Thymus (tissue), 11 donors: ENCODE results near the gene WDR83. TPM values are rescaled to one million over a fixed set of nuclear protein-coding genes. Genes with fewer than 3 reads are reported as not detected.
"Not testable (repeated sequence)": the region's sequence is repeated elsewhere in the genome, so short reads cannot be mapped to it uniquely, and the experiment has no call there.

ENCODE experiments used
- DNase-seq, 9 donors: peaks; one replicate each; pipeline ENCODE4 v3.0.0-alpha.2; 2013; ENCODE audit warnings: low spot score in 9 of 9, low read depth in 6 of 9, missing footprints in 1 of 9
- H3K27ac ChIP-seq, 2 donors: one replicate each; pipeline ENCODE4 v1.5.1; 2013; ENCODE audit warnings: control low read depth in 1 of 2, low read depth in 1 of 2, low read length in 1 of 2, mild to moderate bottlenecking in 1 of 2, moderate library complexity in 1 of 2
- H3K27me3 ChIP-seq, 2 donors: one replicate each; pipeline ENCODE4 v1.5.1; 2013; ENCODE audit warnings: low read length in 1 of 2; ENCODE audit not compliant: control insufficient read depth in 2 of 2, insufficient read depth in 1 of 2
- H3K36me3 ChIP-seq, 2 donors: one replicate each; pipeline ENCODE4 v1.5.1; 2013; ENCODE audit warnings: low read length in 1 of 2, mild to moderate bottlenecking in 1 of 2, moderate library complexity in 1 of 2; ENCODE audit not compliant: control insufficient read depth in 2 of 2, insufficient read depth in 2 of 2
- H3K4me1 ChIP-seq, 2 donors: one replicate each; pipeline ENCODE4 v1.5.1; 2013; ENCODE audit warnings: low read length in 2 of 2; ENCODE audit not compliant: control insufficient read depth in 2 of 2, insufficient read depth in 2 of 2
- H3K4me3 ChIP-seq, 2 donors: one replicate each; pipeline ENCODE4 v1.5.1; 2013; ENCODE audit warnings: low read length in 2 of 2, control low read depth in 1 of 2, mild to moderate bottlenecking in 1 of 2
- H3K9me3 ChIP-seq, 2 donors: one replicate each; pipeline ENCODE4 v1.5.1; 2013; ENCODE audit warnings: low read length in 1 of 2, mild to moderate bottlenecking in 1 of 2; ENCODE audit not compliant: control insufficient read depth in 2 of 2, insufficient read depth in 1 of 2
- WGBS: extraction: QIAGEN DNeasy Blood & Tissue Kit; methylation state at CpG from one replicate; pipeline ENCODE4 v1.1.7; 2013; 5-methylcytosine and 5-hydroxymethylcytosine counted together
- polyA plus RNA-seq: library from polyadenylated mRNA; stranded (reverse); fragments of 200-250 nt; gene quantifications from one replicate; pipeline ENCODE4 v1.2.3, GENCODE V29; 2013
- total RNA-seq: library from RNA; stranded (reverse); fragments of 120-200 nt; gene quantifications from one replicate; pipeline ENCODE4 v1.2.4, GENCODE V29; 2013
- donor health status: healthy.

WDR83 gene
- total and polyA plus RNA-seq, 2 donors: 13.2 to 19.6 TPM

- H3K27me3 ChIP-seq, H3K27ac ChIP-seq, DNase-seq, H3K4me3 ChIP-seq, H3K4me1 ChIP-seq, H3K9me3 ChIP-seq: not testable (repeated sequence)
- H3K36me3 ChIP-seq: peaks cover 72 to 84% of the 10 kb centered on the region in 2 donors
- 96% methylated on average over 9 of the region's 9 CpGs for WGBS
Observed at GRCh38 chr19:12713304-12713703, 46.7 kb downstream of the WDR83 start.

DNA sequence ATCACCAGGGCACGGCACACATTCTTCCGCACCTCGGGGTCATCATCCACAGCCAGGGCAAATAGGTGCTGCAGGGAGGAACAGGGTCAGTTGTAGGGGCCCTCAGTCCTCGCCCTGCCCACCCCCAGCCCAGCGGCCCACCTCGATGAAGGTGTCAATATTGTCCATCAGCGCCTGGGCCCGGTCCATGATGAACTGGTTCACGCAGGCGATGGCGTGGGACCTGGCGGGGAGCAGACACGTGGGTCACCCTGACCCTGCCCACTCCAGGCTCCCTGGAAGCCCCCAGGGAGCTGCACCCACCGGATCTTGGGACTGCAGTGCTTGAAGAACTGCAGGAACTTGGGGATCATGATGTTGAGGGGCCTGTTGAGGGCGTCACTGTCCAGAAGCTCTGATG is 48.5 kb downstream of the WDR83 start:
- Histone ChIP-seq H3K27ac (no peak overlapping the region), H3K27me3 (no peaks in the 10 kb centered on the region), H3K4me3 (no peak overlapping the region), H3K9me3 (no peaks in the 10 kb centered on the region), H3K4me1 (peaks cover 0 to under 1% of the 10 kb centered on the region in 2 donors), H3K36me3 (peaks cover 65 to 86% of the 10 kb centered on the region in 2 donors)
- no peak for DNase-seq
- WGBS: 99% methylated on average over 15 of the region's 15 CpGs

GRCh38 chr19:12715929-12716328 is 49.3 kb downstream of the WDR83 start:
- peaks cover 57 to 83% of the 10 kb centered on the region in 2 donors for H3K36me3 ChIP-seq
- H3K9me3 ChIP-seq: no peaks in the 10 kb centered on the region
- DNase-seq: no peak
- 97% methylated on average over 3 of the region's 3 CpGs for WGBS
- no peaks in the 10 kb centered on the region for H3K27me3 ChIP-seq
- H3K4me3 ChIP-seq: no peak overlapping the region
- peaks cover 5 to 7% of the 10 kb centered on the region in 2 donors for H3K4me1 ChIP-seq
- no peak overlapping the region for H3K27ac ChIP-seq

DNA sequence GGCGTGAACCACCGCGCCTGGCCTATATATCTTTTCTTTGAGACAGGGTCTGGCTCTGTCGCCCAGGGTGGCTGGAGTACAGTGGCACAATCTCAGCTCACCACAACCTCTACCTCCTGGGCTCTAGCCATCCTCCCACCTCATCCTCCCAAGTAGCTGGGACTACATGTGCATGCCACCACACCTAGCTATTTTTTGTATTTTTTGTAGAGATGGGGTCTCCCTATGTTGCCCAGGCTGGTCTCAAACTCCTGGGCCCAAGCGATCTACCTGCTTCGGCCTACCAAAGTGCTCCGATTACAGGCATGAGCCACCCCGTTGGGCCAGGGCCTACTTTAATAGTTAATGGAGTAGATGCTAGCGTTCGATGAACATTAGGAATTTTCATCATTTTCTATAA is 53.7 kb downstream of the WDR83 start:
- H3K4me3 ChIP-seq: peak overlapping the region in 1 of 2 donors; percentile 63
- 95% methylated on average over 10 of the region's 10 CpGs for WGBS

DNA sequence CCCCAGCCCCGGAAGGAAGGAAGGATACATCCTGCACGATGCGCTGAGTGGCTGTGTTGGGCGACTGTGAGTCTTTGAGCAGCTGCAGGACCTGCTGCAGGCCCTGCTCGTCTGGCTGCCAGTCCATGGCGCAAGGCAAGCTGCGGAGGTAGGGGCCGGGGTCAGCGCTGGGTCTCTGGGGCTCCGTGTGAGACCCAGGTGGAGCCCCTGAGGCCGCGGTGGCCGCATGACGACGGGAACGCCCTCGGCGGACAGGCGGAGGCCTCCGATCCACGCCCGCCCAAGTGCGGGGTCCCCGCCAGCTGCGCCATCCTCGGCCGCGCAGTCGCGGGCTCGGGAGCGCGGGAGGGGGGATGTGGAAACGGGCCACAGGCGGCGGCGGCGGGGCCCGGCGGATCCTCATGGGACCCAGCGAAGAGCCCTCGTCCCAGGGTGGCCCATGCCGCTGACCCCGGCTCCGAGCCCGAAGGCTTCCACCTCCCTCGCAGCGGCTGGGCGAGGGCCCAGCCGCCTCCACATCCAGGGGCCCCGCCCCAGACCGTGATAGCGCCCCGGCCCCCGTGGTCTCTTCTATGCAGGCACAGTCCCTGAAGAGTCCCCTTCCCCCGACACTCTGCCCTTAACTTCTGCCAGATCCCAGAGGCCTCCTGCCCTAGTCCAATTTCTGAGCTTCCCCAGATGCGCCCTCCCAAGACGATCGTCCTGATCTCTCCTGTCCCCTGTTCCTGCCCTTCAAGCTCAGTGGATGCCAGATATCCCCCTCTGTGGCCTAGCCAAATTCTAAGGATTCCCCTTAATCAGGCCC is 54.4 kb downstream of the WDR83 start:
- peak in 1 of 9 donors; percentile 37 for DNase-seq
- peak overlapping the region; percentile 63 to 100 for H3K4me3 ChIP-seq
- peaks cover 24 to 35% of the 10 kb centered on the region in 2 donors for H3K4me1 ChIP-seq
- no peaks in the 10 kb centered on the region for H3K27me3 ChIP-seq
- 23% methylated on average over 59 of the region's 59 CpGs for WGBS
- peak overlapping the region; percentile 39 to 95 for H3K27ac ChIP-seq
- no peaks in the 10 kb centered on the region for H3K9me3 ChIP-seq
- H3K36me3 ChIP-seq: peaks cover 11 to 38% of the 10 kb centered on the region in 2 donors

More for the DNA sequence above, 53.7 kb downstream of the WDR83 start:
- DNase-seq: no peak
- Histone ChIP-seq H3K9me3 (no peaks in the 10 kb centered on the region), H3K27ac (peak overlapping the region in 1 of 2 donors; percentile 30), H3K27me3 (no peaks in the 10 kb centered on the region), H3K36me3 (peaks cover 18 to 45% of the 10 kb centered on the region in 2 donors), H3K4me1 (peaks cover 24 to 35% of the 10 kb centered on the region in 2 donors)

GRCh38 chr19:12721656-12722565 is 55.3 kb downstream of the WDR83 start:
- Histone ChIP-seq H3K36me3 (peaks cover 11 to 30% of the 10 kb centered on the region in 2 donors), H3K4me3 (peak overlapping the region; percentile 63 to 100), H3K27ac (peak overlapping the region; percentile 86 to 95), H3K9me3 (no peaks in the 10 kb centered on the region), H3K4me1 (peaks cover 24 to 35% of the 10 kb centered on the region in 2 donors), H3K27me3 (no peaks in the 10 kb centered on the region)
- 1% methylated on average over 65 of the region's 65 CpGs for WGBS
- DNase-seq: peak in 4 of 9 donors; percentile 47 to 64 (median 55)

DNA sequence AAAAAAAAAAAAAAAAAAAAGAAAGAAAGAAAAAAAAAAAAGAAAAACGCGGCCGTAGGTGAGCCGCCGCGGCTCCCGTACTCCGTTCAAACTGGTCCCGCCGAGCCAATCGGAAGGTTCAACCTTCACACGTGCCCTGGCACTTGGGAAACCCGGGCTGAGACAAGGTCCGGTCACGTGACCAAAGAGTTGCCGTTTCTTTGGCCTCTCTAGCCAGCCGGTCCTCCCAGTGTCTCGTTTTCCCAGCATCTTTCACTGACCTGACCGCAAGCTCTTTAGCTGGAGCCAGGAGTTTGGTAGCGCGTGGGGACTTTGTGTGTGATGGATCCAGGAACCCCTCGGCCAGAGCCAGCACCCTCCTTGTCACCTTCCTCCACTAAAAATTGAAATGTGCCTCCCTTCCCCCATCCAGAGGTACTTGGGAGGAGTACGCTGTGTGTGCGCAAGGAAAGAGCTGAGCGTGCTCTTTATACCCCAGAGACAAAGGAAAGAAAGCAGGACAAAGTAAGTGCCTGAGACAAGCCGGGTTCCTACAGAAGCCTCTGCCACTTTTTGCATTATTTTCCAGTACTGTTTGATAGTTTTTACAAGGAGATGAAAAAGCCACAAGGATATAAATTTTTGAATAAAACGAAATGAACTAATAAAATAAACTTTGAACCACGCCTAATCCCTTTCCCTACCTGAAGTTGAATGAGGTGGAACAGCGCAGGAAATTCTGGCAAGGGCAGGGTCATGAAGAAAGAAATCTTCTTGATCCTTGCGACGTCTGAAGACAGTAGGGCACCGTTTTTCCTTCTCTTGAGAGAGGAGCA is 56.2 kb downstream of the WDR83 start:
- peak overlapping the region; percentile 86 to 95 for H3K27ac ChIP-seq
- no peaks in the 10 kb centered on the region for H3K9me3 ChIP-seq
- peaks cover 11 to 23% of the 10 kb centered on the region in 2 donors for H3K36me3 ChIP-seq
- under 1% methylated on average over 32 of the region's 32 CpGs for WGBS
- peak overlapping the region; percentile 63 to 100 for H3K4me3 ChIP-seq
- H3K27me3 ChIP-seq: no peaks in the 10 kb centered on the region
- peaks cover 24 to 35% of the 10 kb centered on the region in 2 donors for H3K4me1 ChIP-seq
- DNase-seq: peak; percentile 89 to 99 (median 97)

DNA sequence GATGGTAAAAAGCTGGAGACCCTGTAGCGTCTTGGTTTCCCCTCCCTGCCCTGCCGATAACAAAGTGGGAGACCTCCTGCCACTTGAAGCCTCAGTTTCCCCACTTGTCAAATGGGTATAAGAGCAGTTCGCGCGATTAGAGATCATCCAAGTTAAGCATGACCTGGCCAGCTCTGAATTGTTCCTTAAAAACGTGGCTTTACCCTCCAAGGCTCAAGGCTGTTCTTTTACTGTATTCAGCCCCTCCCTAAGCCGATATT is 56.7 kb downstream of the WDR83 start:
- Histone ChIP-seq H3K27me3 (no peaks in the 10 kb centered on the region), H3K36me3 (peaks cover 14 to 24% of the 10 kb centered on the region in 2 donors), H3K27ac (peak overlapping the region; percentile 58 to 80), H3K4me1 (peaks cover 24 to 35% of the 10 kb centered on the region in 2 donors), H3K9me3 (no peaks in the 10 kb centered on the region), H3K4me3 (peak overlapping the region; percentile 63 to 100)
- no peak for DNase-seq
- WGBS: under 1% methylated on average over 7 of the region's 7 CpGs
